Peyer's patch (tissue), 4 donors: ENCODE results near the gene RPS17. TPM values are rescaled to one million over a fixed set of nuclear protein-coding genes. Genes with fewer than 3 reads are reported as not detected.
"Not testable (repeated sequence)": the region's sequence is repeated elsewhere in the genome, so short reads cannot be mapped to it uniquely, and the experiment has no call there.

ENCODE experiments used
- DNase-seq, 3 donors: peaks; one replicate each; pipeline ENCODE4 v3.0.0-alpha.2; 2017 to 2019
- H3K27ac ChIP-seq, 4 donors: fragments of 200-600 bp; sonication (generic); one replicate each; pipeline ENCODE4 v1.5.1; 2016 to 2019
- H3K27me3 ChIP-seq, 2 donors: fragments of 200-600 bp; sonication (generic); one replicate each; pipeline ENCODE4 v1.5.1; 2019
- H3K36me3 ChIP-seq, 3 donors: fragments of 200-600 bp; sonication (generic); one replicate each; pipeline ENCODE4 v1.5.1; 2016 to 2019
- H3K4me1 ChIP-seq, 4 donors: fragments of 200-600 bp; sonication (generic); one replicate each; pipeline ENCODE4 v1.5.1; 2016 to 2019
- H3K4me3 ChIP-seq, 4 donors: fragments of 200-600 bp; sonication (generic); 1 replicate in 3 of 4; 2 replicates in 1 of 4; pipeline ENCODE4 v1.5.1; 2016 to 2019; ENCODE audit warnings: mild to moderate bottlenecking in 1 of 4
- H3K9me3 ChIP-seq, 4 donors: fragments of 200-600 bp; sonication (generic); one replicate each; pipeline ENCODE4 v1.5.1; 2016 to 2019; ENCODE audit warnings: mild to moderate bottlenecking in 1 of 4
- CTCF ChIP-seq, 6 experiments: fragments of 450-650 bp in 4 of 6; fragments of 200-600 bp in 2 of 6; sonication (generic) in 1 of 6; IDR thresholded peaks; one replicate each; pipeline ENCODE4 v1.5.1; 2017 to 2019; ENCODE audit warnings: antibody characterized with exemption in 6 of 6, mild to moderate bottlenecking in 3 of 6, moderate library complexity in 1 of 6
- POLR2A ChIP-seq, 2 donors: fragments of 450-650 bp; IDR thresholded peaks; one replicate each; pipeline ENCODE4 v1.5.1; 2017; ENCODE audit warnings: antibody characterized with exemption in 2 of 2, mild to moderate bottlenecking in 2 of 2, moderate library complexity in 2 of 2
- total RNA-seq, 4 donors: library from RNA; depleted of rRNA; stranded (reverse); fragments of >200 nt; gene quantifications; one replicate each; pipeline ENCODE4 v1.1.0, GENCODE V29; 2016

The RPS17 gene
- total RNA-seq, 4 donors from 2014 or later: 237 to 1,533 (median 677) TPM

- Histone ChIP-seq H3K27me3 (no peaks in the 10 kb centered on the region), H3K27ac (no peak overlapping the region), H3K4me3 (no peak overlapping the region), H3K36me3 (peaks cover 0 to 57% (median 0%) of the 10 kb centered on the region in 3 donors), H3K4me1 (peaks cover 0 to 17% (median 3%) of the 10 kb centered on the region in 4 donors), H3K9me3 (no peaks in the 10 kb centered on the region)
- TF ChIP-seq CTCF (IDR thresholded peaks at IDR 0.05) (no peak), POLR2A (IDR thresholded peaks at IDR 0.05) (no peak)
- no peak for DNase-seq
Observed at GRCh38 chr15:82535566-82536408, 4.5 kb downstream of the RPS17 start.

GRCh38 chr15:82535151-82535550, 5.1 kb downstream of the RPS17 start:
- not testable (repeated sequence) for DNase-seq, H3K9me3 ChIP-seq, H3K27me3 ChIP-seq, H3K4me3 ChIP-seq, H3K27ac ChIP-seq
- Histone ChIP-seq H3K36me3 (peaks cover 0 to 57% (median 0%) of the 10 kb centered on the region in 3 donors), H3K4me1 (peaks cover 0 to 17% (median 5%) of the 10 kb centered on the region in 4 donors)

GRCh38 chr15:82534457-82534861, 5.8 kb downstream of the RPS17 start:
- Histone ChIP-seq H3K36me3 (peaks cover 0 to 57% (median 0%) of the 10 kb centered on the region in 3 donors), H3K4me1 (peaks cover 0 to 16% (median 5%) of the 10 kb centered on the region in 4 donors)
- H3K9me3 ChIP-seq, H3K4me3 ChIP-seq, H3K27ac ChIP-seq, H3K27me3 ChIP-seq, DNase-seq: not testable (repeated sequence)

GRCh38 chr15:82533801-82534200, 6.5 kb downstream of the RPS17 start:
- H3K27me3 ChIP-seq: no peaks in the 10 kb centered on the region
- TF ChIP-seq POLR2A (IDR thresholded peaks at IDR 0.05) (no peak), CTCF (IDR thresholded peaks at IDR 0.05) (no peak)
- H3K9me3 ChIP-seq: no peaks in the 10 kb centered on the region
- H3K4me1 ChIP-seq: peaks cover 0 to 10% (median 5%) of the 10 kb centered on the region in 4 donors
- no peak overlapping the region for H3K4me3 ChIP-seq
- no peak for DNase-seq
- H3K27ac ChIP-seq: no peak overlapping the region
- peaks cover 0 to 57% (median 0%) of the 10 kb centered on the region in 3 donors for H3K36me3 ChIP-seq

- no peak overlapping the region for H3K27ac ChIP-seq
- peaks cover 0 to 4% (median 1%) of the 10 kb centered on the region in 4 donors for H3K4me1 ChIP-seq
- no peaks in the 10 kb centered on the region for H3K9me3 ChIP-seq
- no peak overlapping the region for H3K4me3 ChIP-seq
- H3K27me3 ChIP-seq: no peaks in the 10 kb centered on the region
- TF ChIP-seq POLR2A (IDR thresholded peaks at IDR 0.05) (no peak), CTCF (IDR thresholded peaks at IDR 0.05) (no peak)
- peaks cover 0 to 51% (median 0%) of the 10 kb centered on the region in 3 donors for H3K36me3 ChIP-seq
- DNase-seq: no peak
Observed at GRCh38 chr15:82532991-82533481, 7.2 kb downstream of the RPS17 start.

- DNase-seq: no peak
- peaks cover 0 to 45% (median 0%) of the 10 kb centered on the region in 3 donors for H3K36me3 ChIP-seq
- H3K4me1 ChIP-seq: peaks cover 0 to 4% (median 0%) of the 10 kb centered on the region in 4 donors
Observed at GRCh38 chr15:82532383-82532990, 7.8 kb downstream of the RPS17 start.

More at GRCh38 chr15:82532383-82532990, 7.8 kb downstream of the RPS17 start:
- H3K27me3 ChIP-seq: no peaks in the 10 kb centered on the region
- no peak overlapping the region for H3K27ac ChIP-seq
- H3K9me3 ChIP-seq: no peaks in the 10 kb centered on the region
- H3K4me3 ChIP-seq: no peak overlapping the region
- TF ChIP-seq CTCF (IDR thresholded peaks at IDR 0.05) (no peak), POLR2A (IDR thresholded peaks at IDR 0.05) (no peak)
